Heart right ventricle (tissue), 16 donors: ENCODE results near the gene ARID2. TPM values are rescaled to one million over a fixed set of nuclear protein-coding genes. Genes with fewer than 3 reads are reported as not detected.

ENCODE experiments used
- ATAC-seq, 8 donors: fragments of 200-7000 bp; cut with Tn5 transposase; one replicate each; pipeline ENCODE4 v1.9.1; 2020; ENCODE audit warnings: mild to moderate bottlenecking in 8 of 8, moderate library complexity in 8 of 8, moderate number of reproducible peaks in 1 of 8
- DNase-seq, 2 donors: peaks; one replicate each; pipeline ENCODE4 v3.0.0-alpha.2; 2020
- H3K27ac ChIP-seq, 10 donors: fragments of 200-600 bp; sonication (generic) in 2 of 10; one replicate each; pipeline versions ENCODE4 v1.5.0 to v1.8.0; 2020 to 2022; ENCODE audit warnings: mild to moderate bottlenecking in 3 of 10
- H3K27me3 ChIP-seq, 7 donors: fragments of 200-600 bp; one replicate each; pipeline ENCODE4 v1.8.0; 2021 to 2022; ENCODE audit warnings: mild to moderate bottlenecking in 2 of 7
- H3K36me3 ChIP-seq, 9 donors: fragments of 200-600 bp; sonication (generic) in 1 of 9; one replicate each; pipeline versions ENCODE4 v1.5.0 to v1.8.0; 2020 to 2022; ENCODE audit warnings: mild to moderate bottlenecking in 2 of 9
- H3K4me1 ChIP-seq, 9 donors: fragments of 200-600 bp; sonication (generic) in 1 of 9; one replicate each; pipeline versions ENCODE4 v1.5.0 to v1.8.0; 2020 to 2022; ENCODE audit warnings: mild to moderate bottlenecking in 4 of 9
- H3K4me3 ChIP-seq, 10 donors: fragments of 200-600 bp; sonication (generic) in 2 of 10; one replicate each; pipeline versions ENCODE4 v1.5.0 to v1.8.0; 2020 to 2022; ENCODE audit warnings: mild to moderate bottlenecking in 7 of 10, moderate library complexity in 2 of 10
- H3K9me3 ChIP-seq, 11 donors: fragments of 200-600 bp in 10 of 11; sonication (generic) in 2 of 11; one replicate each; pipeline versions ENCODE4 v1.5.0 to v1.8.0; 2013 to 2022; ENCODE audit warnings: mild to moderate bottlenecking in 2 of 11, control low read depth in 1 of 11, moderate library complexity in 1 of 11
- CTCF ChIP-seq, 9 donors: fragments of 200-600 bp; sonication (generic) in 2 of 9; IDR thresholded peaks; one replicate each; pipeline versions ENCODE4 v1.5.0 to v1.8.0; 2021 to 2022; ENCODE audit warnings: antibody characterized with exemption in 9 of 9, mild to moderate bottlenecking in 5 of 9, moderate library complexity in 1 of 9
- WGBS, 2 donors: extraction: QIAGEN DNeasy Blood & Tissue Kit; methylation state at CpG; one replicate each; pipeline ENCODE4 v1.1.7; 2013; ENCODE audit warnings: inconsistent platforms in 1 of 2; 5-methylcytosine and 5-hydroxymethylcytosine counted together
- intact Hi-C, 10 donors: fragments of 100-400 bp; cut with DNase I; formaldehyde crosslinking; loops; one replicate each; pipeline versions ENCODE4 v1.11.1 to v1.14.2; 2022
- polyA plus RNA-seq, 2 donors: library from polyadenylated mRNA; stranded (reverse); fragments of 200-250 nt; gene quantifications; one replicate each; pipeline ENCODE4 v1.2.3, GENCODE V29; 2013
- total RNA-seq, 10 donors: library from RNA; stranded (reverse); fragmentation: NEBNext Ultra II Directional in 3 of 10; extraction: Animal tissue kit (Norgen Biotek cat#: 25700) in 3 of 10; gene quantifications; one replicate each; pipeline versions ENCODE4 v1.2.1 to v1.2.4, GENCODE V29; 2021 to 2023
- donor health status: Arrhythmogenic right ventricular cardiomyopathy.
- donor health status: ischemic (EF 13 %, LVEDD 7.1; RV severe dilation, severe dysfunction).
- donor health status: healthy with polysubstance abuse.
- donor health status: DM: no; HTN: yes; CAD: no.
- donor health status: DM: no; HTN: no; CAD: no.
- donor health status: ischemic (EF 25% LVEDD 6.9; RV normal size, moderate dysfunction).
- donor health status: ischemic (EF 25% LVEDD 5.7; RV mildly dilated, moderate dysfunction).
- donor health status: healthy.
- donor health status: DM: yes; HTN: yes; CAD: no.
- donor health status: Ischemic cardiomyopathy.
- donor health status: ischemic (EF 35%, LVEDD 5.7; RV mildly dilated, moderate dysfunction).
- donor health status: nonischemic (EF 11% LVEDD 7.7; RV severe dilation, severe dysfunction).
- donor health status: DM: yes; HTN: yes; CAD: no.
- donor health status: PGD.
- donor health status: ischemic (EF 29% LVEDD 5.4; RV normal size, mild dysfunction).
- donor health status: nonischemic (EF 23%, LVEDD 6.1; RV moderate dilation, normal function).

Gene ARID2
- total and polyA plus RNA-seq, 12 donors, result 3.0 to 28.8 (median 18.6) TPM

- Histone ChIP-seq H3K27ac (no peak overlapping the region), H3K27me3 (no peaks in the 10 kb centered on the region), H3K4me3 (no peak overlapping the region), H3K36me3 (peaks cover 0 to 86% (median 6%) of the 10 kb centered on the region in 9 donors), H3K4me1 (no peaks in the 10 kb centered on the region), H3K9me3 (no peaks in the 10 kb centered on the region)
- no peak for DNase-seq
- 90 to 91% methylated on average over 1 of the region's 1 CpG for WGBS, 2 donors
- ATAC-seq, result no peak
- no peak for TF ChIP-seq CTCF (IDR thresholded peaks at IDR 0.05)
- intact Hi-C loops, result no loop called here
Observed at GRCh38 chr12:45866299-45866698, 136.8 kb downstream of the ARID2 start.

- intact Hi-C loops, result no loop called here
- Histone ChIP-seq H3K36me3 (peaks cover 0 to 80% (median 29%) of the 10 kb centered on the region in 9 donors), H3K4me3 (no peak overlapping the region), H3K9me3 (peaks cover 0 to 14% (median 0%) of the 10 kb centered on the region in 11 donors), H3K27me3 (no peaks in the 10 kb centered on the region), H3K4me1 (no peaks in the 10 kb centered on the region), H3K27ac (no peak overlapping the region)
- no peak for TF ChIP-seq CTCF (IDR thresholded peaks at IDR 0.05)
- no peak for DNase-seq
- 86 to 93% methylated on average over 7 of the region's 7 CpGs for WGBS, 2 donors
- no peak for ATAC-seq
Observed at GRCh38 chr12:45872446-45872845, 142.9 kb downstream of the ARID2 start.

- H3K36me3 ChIP-seq, result peaks cover 0 to 67% (median 30%) of the 10 kb centered on the region in 9 donors
- WGBS, 2 donors, result 98% methylated on average over 5 of the region's 5 CpGs
- ATAC-seq, result no peak
Observed at GRCh38 chr12:45877069-45877468, 147.6 kb downstream of the ARID2 start.

GRCh38 chr12:45878630-45879255 is 149.2 kb downstream of the ARID2 start:
- ATAC-seq, result peak in 2 of 8 donors; percentile 25 to 48
- TF ChIP-seq CTCF (IDR thresholded peaks at IDR 0.05), result no peak
- Histone ChIP-seq H3K4me3 (peak overlapping the region in 1 of 10 donors; percentile 23), H3K9me3 (peaks cover 0 to 14% (median 0%) of the 10 kb centered on the region in 11 donors), H3K27me3 (no peaks in the 10 kb centered on the region), H3K36me3 (peaks cover 0 to 68% (median 23%) of the 10 kb centered on the region in 9 donors), H3K4me1 (peaks cover 0 to 34% (median 22%) of the 10 kb centered on the region in 9 donors), H3K27ac (peak overlapping the region in 6 of 10 donors; percentile 9 to 73 (median 42))
- intact Hi-C loops, result no loop called here
- WGBS, 2 donors, result 34 to 46% methylated on average over 8 of the region's 8 CpGs
- DNase-seq, result no peak

More at GRCh38 chr12:45877069-45877468, 147.6 kb downstream of the ARID2 start:
- DNase-seq, result no peak
- H3K4me1 ChIP-seq, result peaks cover 0 to 34% (median 22%) of the 10 kb centered on the region in 9 donors
- TF ChIP-seq CTCF (IDR thresholded peaks at IDR 0.05), result no peak
- no peaks in the 10 kb centered on the region for H3K27me3 ChIP-seq
- peaks cover 0 to 14% (median 0%) of the 10 kb centered on the region in 11 donors for H3K9me3 ChIP-seq
- intact Hi-C loops, result no loop called here
- H3K27ac ChIP-seq, result no peak overlapping the region
- no peak overlapping the region for H3K4me3 ChIP-seq
